HG02870 (cell line): ENCODE results near the gene CXorf65.
A peak's percentile ranks its signal among the peaks of the same experiment; 100 is the strongest.

Experiments used
- ATAC-seq: cut with Tn5 transposase; IDR thresholded peaks from one replicate; pipeline ENCODE4 v1.9.1; 2021; ENCODE audit warnings: mild to moderate bottlenecking, moderate library complexity; ENCODE audit not compliant: unreplicated experiment

CXorf65 gene

GRCh38 chrX:71106427-71106826 is at the start of gene CXorf65:
TSS of gene CXorf65 (minus strand) at chrX:71106740. CDS start at chrX:71106556, 184 bp downstream.
- no peak for ATAC-seq

DNA sequence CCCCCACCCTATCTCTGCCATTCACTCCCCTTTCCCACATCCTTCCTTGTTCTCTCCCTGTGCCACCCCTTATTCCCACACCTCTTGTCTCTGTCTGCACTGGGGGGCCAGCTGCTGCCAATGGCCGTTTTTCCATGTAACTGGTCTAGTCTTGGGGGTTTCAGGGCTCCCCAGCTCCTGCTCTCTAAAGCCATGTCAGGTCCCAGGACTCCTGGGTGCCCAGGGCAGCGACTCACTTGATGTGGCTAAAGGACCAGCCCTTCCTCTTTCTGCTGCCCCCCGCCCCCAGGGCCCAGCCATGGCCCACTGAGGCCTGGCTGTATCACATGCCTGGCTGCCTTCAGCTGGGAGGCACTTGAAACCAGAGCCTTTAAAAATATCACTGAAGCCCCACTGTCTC is 48.1 kb upstream of the CXorf65 start:
- ATAC-seq = no peak

DNA sequence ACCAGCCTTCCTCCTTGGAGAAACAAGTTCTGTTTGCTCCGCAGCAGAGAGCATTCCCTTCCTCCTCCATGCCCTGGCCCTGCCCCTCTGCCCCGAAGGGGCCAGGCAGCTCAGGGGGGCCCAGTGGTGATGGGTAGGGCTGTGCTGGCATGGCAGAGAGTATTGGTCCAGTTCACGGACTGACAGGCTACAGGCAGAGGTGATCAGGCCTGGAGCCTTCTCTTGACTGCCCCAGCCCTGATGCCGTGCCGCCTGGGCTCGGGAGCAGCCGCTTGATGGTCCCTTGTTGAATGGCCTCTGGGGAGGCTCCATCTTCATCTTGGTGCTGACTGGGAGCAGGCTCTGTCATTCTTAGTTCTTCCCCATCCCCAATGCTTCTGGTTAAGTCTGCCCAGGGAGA is 47.7 kb upstream of the CXorf65 start:
- no peak for ATAC-seq

DNA sequence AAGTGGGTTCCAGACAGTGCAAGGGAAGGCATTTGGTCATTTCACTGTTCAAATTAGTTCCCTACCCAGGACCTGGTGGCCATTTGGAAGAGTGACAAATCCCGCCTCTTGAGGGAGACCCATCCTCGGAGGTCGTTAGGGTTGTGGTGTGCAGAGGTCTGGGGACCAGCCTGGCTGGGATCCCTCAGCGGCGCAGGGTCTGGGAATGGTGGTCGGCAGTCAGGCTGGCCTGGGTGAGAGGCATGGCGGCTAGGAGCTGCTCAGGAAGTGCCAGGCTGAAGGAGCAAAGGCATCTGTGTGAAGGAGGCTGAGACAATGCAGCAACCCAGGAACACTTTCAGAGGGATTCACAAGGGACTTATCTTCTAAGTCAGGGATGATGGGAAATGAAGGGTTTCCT is 44.8 kb upstream of the CXorf65 start:
- no peak for ATAC-seq

GRCh38 chrX:71148278-71148663 is 41.7 kb upstream of the CXorf65 start:
- ATAC-seq = no peak

GRCh38 chrX:71147496-71148277 is 41.1 kb upstream of the CXorf65 start:
- no peak for ATAC-seq

DNA sequence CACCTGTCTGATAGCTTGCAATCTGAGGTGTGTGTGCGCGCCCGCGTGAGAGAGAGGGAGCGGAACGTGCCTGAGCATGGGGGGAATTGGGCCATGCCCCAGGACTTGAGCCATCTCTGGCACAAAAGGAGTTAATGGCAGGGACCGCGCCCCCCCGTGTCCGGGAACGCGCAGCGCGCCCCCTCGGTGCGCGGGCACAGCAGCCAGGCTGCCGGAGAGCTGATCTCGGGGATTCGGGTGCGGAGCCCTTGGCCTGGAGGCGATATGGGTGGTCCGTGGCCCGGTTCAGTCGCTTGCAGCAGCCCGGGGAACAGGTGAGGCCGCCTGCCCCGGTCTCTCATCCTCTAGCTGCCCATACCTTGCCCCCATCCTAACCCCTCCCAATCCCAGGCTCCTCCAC is 38.1 kb upstream of the CXorf65 start, which contains the start of gene NLGN3:
Gene NLGN3, plus strand, starts transcription at position 191 of the 400 bp plus-strand sequence. CDS start 2,909 bp downstream, outside the sequence.
- no peak for ATAC-seq

DNA sequence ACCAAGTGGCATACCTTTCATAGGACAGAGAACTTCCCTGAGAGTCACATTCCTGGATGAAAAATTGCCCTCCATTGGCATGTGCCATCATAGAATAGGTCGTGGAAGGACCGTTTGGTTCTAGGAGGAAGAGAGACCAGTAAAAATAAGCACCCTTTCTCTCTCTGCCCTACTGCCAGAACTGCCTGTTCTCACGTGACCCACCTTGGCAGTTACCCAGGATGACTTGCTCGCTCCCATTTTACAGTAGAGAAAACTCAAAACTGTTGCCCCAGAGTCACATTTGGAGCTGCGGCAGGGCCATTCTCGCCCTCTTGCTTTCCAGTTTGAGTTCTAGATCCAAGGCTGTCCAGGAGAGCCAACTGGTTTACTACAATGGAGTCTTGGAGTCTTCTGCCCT is 37.0 kb upstream of the CXorf65 start:
- no peak for ATAC-seq

DNA sequence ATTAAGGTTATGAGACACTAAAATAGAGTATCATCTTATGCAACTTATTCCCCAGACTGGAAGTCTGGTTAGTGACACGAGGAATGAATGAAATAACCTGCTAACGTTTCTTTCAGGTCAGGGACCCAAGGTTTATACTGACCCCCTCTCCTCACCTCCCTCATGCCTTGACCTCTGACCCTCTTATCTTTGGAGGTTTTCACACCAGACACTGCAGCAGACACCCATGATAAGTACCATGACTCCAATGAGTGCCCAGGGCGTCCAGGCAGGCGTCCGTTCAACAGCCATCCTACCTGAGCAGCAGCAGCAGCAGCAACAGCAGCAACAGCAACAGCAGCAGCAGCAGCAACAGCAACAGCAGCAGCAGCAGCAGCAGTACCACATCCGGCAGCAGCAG is 33.9 kb upstream of the CXorf65 start:
- no peak for ATAC-seq

DNA sequence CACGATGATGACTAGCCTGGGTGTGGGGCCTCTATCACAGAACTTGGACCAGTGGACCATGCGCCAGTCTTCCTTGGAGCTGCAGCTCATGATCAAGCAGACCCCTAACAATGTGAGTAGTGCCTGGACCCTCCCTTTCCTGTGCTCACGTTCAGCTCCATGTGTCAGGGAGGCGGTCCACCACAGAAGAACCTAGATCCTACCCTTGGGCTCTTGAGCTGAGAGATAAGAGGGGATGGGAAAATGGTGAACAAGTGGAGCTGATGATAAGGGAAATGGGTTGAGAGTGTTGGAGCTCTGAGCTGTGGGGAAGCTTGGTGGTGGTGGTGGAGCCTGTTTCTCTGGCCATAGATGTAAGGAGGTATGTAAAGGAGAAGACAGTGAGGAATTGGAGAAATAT is 25.0 kb upstream of the CXorf65 start:
- ATAC-seq = no peak

GRCh38 chrX:71128915-71129765 is 22.6 kb upstream of the CXorf65 start:
- peak; percentile 71 for ATAC-seq

GRCh38 chrX:71128166-71128833 is 21.8 kb upstream of the CXorf65 start:
- ATAC-seq = no peak

GRCh38 chrX:71118985-71119535 is 12.5 kb upstream of the CXorf65 start:
- ATAC-seq = no peak

DNA sequence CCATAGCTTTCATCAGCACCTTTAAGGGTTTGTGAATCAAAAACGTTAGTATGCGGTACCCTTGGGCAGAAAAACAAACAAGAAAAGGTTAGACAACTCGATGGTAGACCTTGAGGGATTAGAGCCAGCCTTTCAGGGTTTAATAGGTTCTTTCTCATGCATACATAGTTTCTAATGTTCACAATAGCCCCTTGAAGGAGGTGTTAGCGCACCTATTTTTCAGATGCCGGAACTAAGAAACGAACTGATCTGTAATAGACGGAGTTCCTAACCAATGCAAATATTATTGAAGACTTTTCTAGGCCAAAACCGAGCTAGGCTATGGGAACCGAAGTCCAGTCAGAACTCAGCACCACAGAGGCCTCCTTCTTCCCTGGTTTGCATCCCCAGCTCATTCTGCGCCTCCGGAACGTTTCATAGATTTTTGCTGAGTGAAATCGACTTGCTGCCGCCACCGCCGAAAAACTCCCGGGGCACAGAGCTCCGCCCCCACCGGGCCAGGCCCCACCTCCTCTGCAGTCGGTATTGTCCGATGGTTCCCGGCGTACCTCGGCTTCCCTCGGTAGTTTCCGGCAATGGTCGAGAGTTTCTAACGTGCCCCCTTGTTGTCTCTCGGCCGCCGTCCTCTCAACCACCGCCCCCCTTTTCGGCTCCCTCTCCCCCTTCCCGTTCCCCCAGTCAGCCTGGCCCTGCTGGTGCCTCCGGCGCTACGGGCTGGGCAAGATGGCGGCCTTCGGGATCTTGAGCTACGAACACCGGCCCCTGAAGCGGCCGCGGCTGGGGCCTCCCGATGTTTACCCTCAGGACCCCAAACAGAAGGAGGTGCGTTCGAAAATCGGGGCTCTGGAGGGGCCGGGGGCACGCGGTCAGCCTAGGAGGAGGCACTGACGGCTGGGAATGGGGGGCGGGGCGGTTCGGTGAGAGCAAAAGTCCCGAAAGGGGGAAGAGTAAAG is 11.8 kb upstream of the CXorf65 start, which contains the start of gene MED12:
Gene MED12, plus strand, starts transcription at position 565 of the 953 bp plus-strand sequence. Its CDS starts 159 bp downstream, at position 724.
- ATAC-seq = peak; percentile 92

- ATAC-seq = no peak
These were observed 10.8 kb upstream of the CXorf65 start for GRCh38 chrX:71117358-71117757.

DNA sequence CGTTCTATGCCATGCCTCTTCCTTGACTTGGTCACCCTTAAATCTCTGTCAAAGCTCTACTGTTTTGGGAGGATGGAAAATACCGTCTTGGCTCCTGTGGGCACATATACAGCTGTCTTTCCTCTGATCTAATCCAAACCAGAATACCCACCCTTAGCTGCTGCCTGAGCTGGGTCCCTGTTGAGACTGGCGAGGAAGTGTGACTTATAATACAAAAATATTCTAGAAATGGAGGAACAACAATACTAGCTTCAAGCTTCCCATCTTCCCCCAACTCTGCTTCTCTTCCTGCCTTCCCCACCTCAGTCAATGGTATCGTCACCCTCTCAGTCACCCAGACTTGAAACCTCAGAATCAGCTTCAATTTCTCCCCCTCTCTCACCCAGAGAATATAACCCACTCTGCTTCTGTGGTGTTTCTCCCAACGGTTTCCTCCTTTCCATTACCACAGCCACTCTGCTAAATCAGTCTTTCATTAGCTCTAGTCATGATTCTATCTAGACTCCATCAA is 5.4 kb upstream of the CXorf65 start:
- ATAC-seq = peak; percentile 23

DNA sequence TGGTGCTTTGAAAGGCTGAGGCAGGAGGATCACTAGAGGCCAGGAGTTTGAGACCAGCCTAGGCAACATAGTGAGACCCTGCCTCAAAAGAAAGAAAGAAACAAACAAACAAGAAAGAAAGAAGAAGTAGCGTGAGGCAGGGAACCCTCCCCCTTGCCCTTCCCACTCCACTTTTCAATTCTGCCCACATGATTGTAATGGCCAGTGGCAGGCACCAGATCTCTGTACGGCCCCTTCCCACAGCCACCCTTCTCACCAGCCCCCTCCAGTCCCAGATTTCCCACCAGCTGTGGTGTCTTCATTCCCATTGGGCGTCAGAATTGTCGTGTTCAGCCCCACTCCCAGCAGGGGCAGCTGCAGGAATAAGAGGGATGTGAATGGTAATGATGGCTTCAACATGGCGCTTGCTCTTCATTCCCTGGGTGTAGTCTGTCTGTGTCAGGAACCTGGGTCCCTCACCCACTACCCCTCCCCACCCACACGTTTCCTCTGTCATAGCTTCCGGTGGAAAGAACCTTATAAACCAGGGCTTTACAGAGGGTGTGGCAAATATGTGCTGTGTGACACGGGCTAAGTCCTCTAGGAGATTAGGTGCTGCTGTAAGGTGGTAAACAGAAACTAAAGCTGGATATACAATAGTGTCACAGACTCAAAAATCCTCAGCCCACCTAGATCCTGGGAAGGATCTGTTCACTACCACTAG is 4.8 kb upstream of the CXorf65 start, which contains the start of gene IL2RG:
Gene IL2RG, minus strand, starts transcription at position 437 of the 703 bp plus-strand sequence. Its CDS starts 38 bp downstream, at position 399.
- ATAC-seq = peak; percentile 81

DNA sequence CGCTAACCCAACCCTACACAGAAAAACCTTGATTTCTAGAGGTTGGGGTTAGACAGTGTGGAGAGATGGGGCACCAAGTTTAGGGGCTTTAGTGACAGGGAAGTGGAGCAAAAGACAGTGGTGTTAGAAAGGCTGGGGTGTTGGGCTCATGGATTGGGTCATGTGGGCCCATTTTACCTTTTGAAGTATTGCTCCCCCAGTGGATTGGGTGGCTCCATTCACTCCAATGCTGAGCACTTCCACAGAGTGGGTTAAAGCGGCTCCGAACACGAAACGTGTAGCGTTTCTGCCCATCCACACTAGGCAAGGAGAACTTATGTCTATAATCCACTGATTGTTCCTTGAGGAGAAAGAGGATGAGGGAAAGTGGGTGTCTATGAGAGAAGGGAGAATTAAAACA is 2.5 kb upstream of the CXorf65 start:
- ATAC-seq = no peak
